ENCODE measurements around the gene ACAP1.

ACAP1 gene

DNA sequence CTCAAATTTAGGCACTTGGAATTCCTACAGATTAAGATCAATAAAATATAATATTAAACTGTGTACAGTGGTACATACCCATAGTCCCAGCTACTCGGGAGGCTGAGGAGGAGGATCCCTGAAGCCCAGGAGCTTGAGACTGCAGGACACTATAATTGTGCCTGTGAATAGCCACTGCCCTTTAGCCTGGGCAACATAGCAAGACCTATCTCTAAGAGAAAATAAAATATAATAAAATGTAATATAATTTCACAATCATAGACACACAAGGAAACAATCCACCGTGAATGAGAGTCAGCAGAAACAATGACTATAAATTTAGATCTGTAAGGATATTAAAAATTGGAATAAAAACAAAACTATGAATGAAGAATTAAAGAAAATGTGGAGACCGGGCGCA lies 34.5 kb downstream of the ACAP1 start:
- Histone ChIP-seq H3K4me3 (ENCODE audit: low read length) (no peak overlapping the region), H3K79me2 (ENCODE audit: low read length) (no peaks in the 10 kb centered on the region), H3K36me3 (replicated peaks; ENCODE audit: low read depth, low read length) (no peaks in the 10 kb centered on the region), H4K20me1 (ENCODE audit: insufficient read depth, low read length) (no peaks in the 10 kb centered on the region), H3K9me3 (ENCODE audit: insufficient read depth, low read length) (no peaks in the 10 kb centered on the region), H3K4me2 (ENCODE audit: low read length) (no peak overlapping the region), H2AFZ (ENCODE audit: low read depth, low read length) (no peak overlapping the region), H3K4me1 (ENCODE audit: low read length) (no peaks in the 10 kb centered on the region), H3K27me3 (ENCODE audit: low read depth, low read length) (peaks cover 6% of the 10 kb centered on the region; the same call in 1 of the 2 replicates), H3K9ac (ENCODE audit: low read length) (no peak overlapping the region), H3K27ac (ENCODE audit: low read length) (no peak overlapping the region)
- TF ChIP-seq, protein P1, sequence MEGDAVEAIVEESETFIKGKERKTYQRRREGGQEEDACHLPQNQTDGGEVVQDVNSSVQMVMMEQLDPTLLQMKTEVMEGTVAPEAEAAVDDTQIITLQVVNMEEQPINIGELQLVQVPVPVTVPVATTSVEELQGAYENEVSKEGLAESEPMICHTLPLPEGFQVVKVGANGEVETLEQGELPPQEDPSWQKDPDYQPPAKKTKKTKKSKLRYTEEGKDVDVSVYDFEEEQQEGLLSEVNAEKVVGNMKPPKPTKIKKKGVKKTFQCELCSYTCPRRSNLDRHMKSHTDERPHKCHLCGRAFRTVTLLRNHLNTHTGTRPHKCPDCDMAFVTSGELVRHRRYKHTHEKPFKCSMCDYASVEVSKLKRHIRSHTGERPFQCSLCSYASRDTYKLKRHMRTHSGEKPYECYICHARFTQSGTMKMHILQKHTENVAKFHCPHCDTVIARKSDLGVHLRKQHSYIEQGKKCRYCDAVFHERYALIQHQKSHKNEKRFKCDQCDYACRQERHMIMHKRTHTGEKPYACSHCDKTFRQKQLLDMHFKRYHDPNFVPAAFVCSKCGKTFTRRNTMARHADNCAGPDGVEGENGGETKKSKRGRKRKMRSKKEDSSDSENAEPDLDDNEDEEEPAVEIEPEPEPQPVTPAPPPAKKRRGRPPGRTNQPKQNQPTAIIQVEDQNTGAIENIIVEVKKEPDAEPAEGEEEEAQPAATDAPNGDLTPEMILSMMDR (IDR thresholded peaks at IDR 0.05; ENCODE audit: low read depth, low read length), result no peak
- no peak for TF ChIP-seq EZH2phosphoT487 (IDR thresholded peaks at IDR 0.05; ENCODE audit: low read depth)

DNA sequence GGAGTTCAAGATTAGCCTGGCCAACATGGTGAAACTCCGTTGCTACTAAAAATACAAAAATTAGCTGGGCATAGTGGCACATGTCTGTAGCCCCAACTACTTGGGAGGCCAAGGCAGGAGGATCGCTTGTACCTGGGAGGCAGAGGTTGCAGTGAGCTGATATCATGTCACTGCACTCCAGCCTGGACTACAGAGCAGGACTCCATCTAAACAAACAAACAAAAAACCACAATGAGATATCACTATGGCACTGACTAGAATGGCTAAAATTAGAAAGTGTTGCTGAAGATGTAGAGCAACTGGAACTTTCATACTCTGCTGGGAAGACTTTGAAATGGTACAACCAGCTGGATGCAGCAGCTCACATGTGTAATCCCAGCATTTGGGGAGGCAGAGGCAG lies 38.0 kb downstream of the ACAP1 start:
- H3K4me2 ChIP-seq (ENCODE audit: low read length), result no peak overlapping the region
- H3K79me2 ChIP-seq (ENCODE audit: low read length), result no peaks in the 10 kb centered on the region
- no peak overlapping the region for H2AFZ ChIP-seq (ENCODE audit: low read depth, low read length)
- H3K9me3 ChIP-seq (ENCODE audit: insufficient read depth, low read length), result 0 out of 2 replicates have a peak, but pooled peaks cover 4% of the 10 kb centered on the region
- no peaks in the 10 kb centered on the region for H3K4me1 ChIP-seq (ENCODE audit: low read length)
- no peak overlapping the region for H3K9ac ChIP-seq (ENCODE audit: low read length)
- H3K27ac ChIP-seq (ENCODE audit: low read length), result no peak overlapping the region
- no peaks in the 10 kb centered on the region for H3K36me3 ChIP-seq (replicated peaks; ENCODE audit: low read depth, low read length)
- peaks cover 6% of the 10 kb centered on the region; the same call in 1 of the 2 replicates for H3K27me3 ChIP-seq (ENCODE audit: low read depth, low read length)
- H3K4me3 ChIP-seq (ENCODE audit: low read length), result no peak overlapping the region
- H4K20me1 ChIP-seq (ENCODE audit: insufficient read depth, low read length), result no peaks in the 10 kb centered on the region
- TF ChIP-seq, protein P1 (IDR thresholded peaks at IDR 0.05; ENCODE audit: low read depth, low read length), result no peak
- TF ChIP-seq EZH2phosphoT487 (IDR thresholded peaks at IDR 0.05; ENCODE audit: low read depth), result no peak

DNA sequence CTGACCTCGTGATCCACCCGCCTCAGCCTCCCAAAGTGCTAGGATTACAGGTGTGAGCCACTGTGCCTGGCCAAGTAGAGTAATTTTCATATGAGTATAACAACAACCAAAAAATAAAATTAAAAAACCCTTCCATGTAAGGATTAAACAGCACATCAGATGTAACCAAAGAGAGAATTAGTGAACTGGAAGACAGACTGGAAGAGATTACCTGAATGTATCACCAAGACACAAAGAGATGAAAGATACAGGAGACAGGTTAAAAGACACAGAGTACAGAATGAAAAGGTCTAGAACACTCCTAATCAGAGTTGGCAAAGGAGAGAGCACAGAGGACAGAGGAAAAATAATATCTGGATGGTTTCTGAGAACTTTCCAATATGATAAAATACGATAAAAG lies 42.8 kb downstream of the ACAP1 start:
- no peak overlapping the region for H3K4me2 ChIP-seq (ENCODE audit: low read length)
- 0 out of 2 replicates have a peak, but pooled peaks cover 5% of the 10 kb centered on the region for H3K9me3 ChIP-seq (ENCODE audit: insufficient read depth, low read length)
- H3K9ac ChIP-seq (ENCODE audit: low read length), result no peak overlapping the region
- peaks cover 5% of the 10 kb centered on the region; the same call in 1 of the 2 replicates for H3K4me1 ChIP-seq (ENCODE audit: low read length)
- H3K4me3 ChIP-seq (ENCODE audit: low read length), result no peak overlapping the region
- no peaks in the 10 kb centered on the region for H3K36me3 ChIP-seq (replicated peaks; ENCODE audit: low read depth, low read length)
- no peaks in the 10 kb centered on the region for H4K20me1 ChIP-seq (ENCODE audit: insufficient read depth, low read length)
- H2AFZ ChIP-seq (ENCODE audit: low read depth, low read length), result no peak overlapping the region
- H3K27ac ChIP-seq (ENCODE audit: low read length), result no peak overlapping the region
- TF ChIP-seq EZH2phosphoT487 (IDR thresholded peaks at IDR 0.05; ENCODE audit: low read depth), result no peak
- TF ChIP-seq, protein P1 (IDR thresholded peaks at IDR 0.05; ENCODE audit: low read depth, low read length), result no peak
- H3K79me2 ChIP-seq (ENCODE audit: low read length), result no peaks in the 10 kb centered on the region
- no peaks in the 10 kb centered on the region for H3K27me3 ChIP-seq (ENCODE audit: low read depth, low read length)

DNA sequence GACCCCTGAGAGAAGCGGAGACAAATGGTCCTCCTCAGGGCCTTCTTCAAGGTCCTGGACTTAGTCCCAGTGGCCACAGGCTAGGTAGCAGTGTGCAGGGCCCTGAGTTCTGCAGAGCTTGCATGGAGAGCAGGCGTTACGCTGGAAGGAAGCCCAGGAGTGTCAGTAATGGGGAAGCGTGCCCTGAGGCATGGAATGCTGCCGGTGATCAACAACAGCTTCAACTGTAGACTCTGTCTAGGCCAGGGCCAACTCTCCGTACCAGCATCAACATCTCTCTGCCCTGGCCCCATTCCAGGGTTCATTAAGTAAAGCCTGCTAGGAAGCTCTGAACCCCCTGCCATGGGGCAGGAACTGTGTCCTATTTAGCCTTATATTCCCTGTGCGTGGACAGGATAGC lies 44.0 kb downstream of the ACAP1 start:
- H3K9me3 ChIP-seq (ENCODE audit: insufficient read depth, low read length), result 0 out of 2 replicates have a peak, but pooled peaks cover 5% of the 10 kb centered on the region
- no peaks in the 10 kb centered on the region for H3K36me3 ChIP-seq (replicated peaks; ENCODE audit: low read depth, low read length)
- H3K27me3 ChIP-seq (ENCODE audit: low read depth, low read length), result no peaks in the 10 kb centered on the region
- H4K20me1 ChIP-seq (ENCODE audit: insufficient read depth, low read length), result no peaks in the 10 kb centered on the region
- H3K4me3 ChIP-seq (ENCODE audit: low read length), result no peak overlapping the region
- TF ChIP-seq EZH2phosphoT487 (IDR thresholded peaks at IDR 0.05; ENCODE audit: low read depth), result no peak
- TF ChIP-seq, protein P1 (IDR thresholded peaks at IDR 0.05; ENCODE audit: low read depth, low read length), result no peak
- H3K79me2 ChIP-seq (ENCODE audit: low read length), result no peaks in the 10 kb centered on the region
- H3K9ac ChIP-seq (ENCODE audit: low read length), result no peak overlapping the region
- H3K4me1 ChIP-seq (ENCODE audit: low read length), result peaks cover 9% of the 10 kb centered on the region; the same call in 1 of the 2 replicates
- H3K4me2 ChIP-seq (ENCODE audit: low read length), result no peak overlapping the region
- H3K27ac ChIP-seq (ENCODE audit: low read length), result no peak overlapping the region
- no peak overlapping the region for H2AFZ ChIP-seq (ENCODE audit: low read depth, low read length)
